ENCODE data around the gene MEI1. TPM values are rescaled to one million over a fixed set of nuclear protein-coding genes. Genes with fewer than 3 reads are reported as not detected.

Gene MEI1
- total and polyA plus RNA-seq, 2 experiments from 2014 or later: 0.18 TPM; not detected in 1

GRCh38 chr22:41681616-41682015 lies 17.7 kb upstream of the MEI1 start:
- peak overlapping the region; percentile 43 for H2AFZ ChIP-seq

GRCh38 chr22:41682033-41682807 lies 17.1 kb upstream of the MEI1 start:
- H2AFZ ChIP-seq: peak overlapping the region; percentile 43
- 47% methylated on average over 50 of the region's 50 CpGs for WGBS (ENCODE audit: low lambda C conversion rate, missing lambda C conversion rate)
- no peaks in the 10 kb centered on the region for H4K20me1 ChIP-seq (ENCODE audit: insufficient read depth, poor library complexity, severe bottlenecking)

More at GRCh38 chr22:41681616-41682015, 17.7 kb upstream of the MEI1 start:
- Histone ChIP-seq H3K36me3 (replicated peaks; ENCODE audit: insufficient read depth, low read depth) (no peaks in the 10 kb centered on the region), H3K79me2 (peaks cover 91% of the 10 kb centered on the region), H3K27ac (peak overlapping the region; percentile 96), H3K9me3 (ENCODE audit: low read depth) (no peaks in the 10 kb centered on the region), H3K27me3 (no peaks in the 10 kb centered on the region), H3K4me1 (ENCODE audit: insufficient read depth) (no peaks in the 10 kb centered on the region), H3K4me3 (peak overlapping the region; percentile 31), H3K9me2 (replicated peaks; ENCODE audit: insufficient read depth) (no peaks in the 10 kb centered on the region), H3K4me2 (peak overlapping the region; percentile 77), H4K20me1 (ENCODE audit: insufficient read depth, poor library complexity, severe bottlenecking) (no peaks in the 10 kb centered on the region)
- DNase-seq (ENCODE audit: low spot score): no peak
- TF ChIP-seq EZH2 (IDR thresholded peaks at IDR 0.05; ENCODE audit: borderline replicate concordance) (no peak), EZH2phosphoT487 (IDR thresholded peaks at IDR 0.05; ENCODE audit: low read depth, severe bottlenecking, unreplicated experiment) (no peak), CTCF (IDR thresholded peaks at IDR 0.05; ENCODE audit: poor library complexity) (no peak)
- 69% methylated on average over 14 of the region's 14 CpGs for WGBS (ENCODE audit: low lambda C conversion rate, missing lambda C conversion rate)

GRCh38 chr22:41683052-41683451 lies 16.3 kb upstream of the MEI1 start:
- H3K9me3 ChIP-seq (ENCODE audit: low read depth): no peaks in the 10 kb centered on the region
- no peak for DNase-seq (ENCODE audit: low spot score)
- 94% methylated on average over 9 of the region's 9 CpGs for WGBS (ENCODE audit: low lambda C conversion rate, missing lambda C conversion rate)
- H3K36me3 ChIP-seq (replicated peaks; ENCODE audit: insufficient read depth, low read depth): no peaks in the 10 kb centered on the region
- peak overlapping the region; percentile 31 for H3K4me3 ChIP-seq
- H3K9me2 ChIP-seq (replicated peaks; ENCODE audit: insufficient read depth): no peaks in the 10 kb centered on the region
- peaks cover 98% of the 10 kb centered on the region for H3K79me2 ChIP-seq
- TF ChIP-seq EZH2phosphoT487 (IDR thresholded peaks at IDR 0.05; ENCODE audit: low read depth, severe bottlenecking, unreplicated experiment) (no peak), EZH2 (IDR thresholded peaks at IDR 0.05; ENCODE audit: borderline replicate concordance) (no peak), CTCF (IDR thresholded peaks at IDR 0.05; ENCODE audit: poor library complexity) (no peak)
- H3K4me2 ChIP-seq: peak overlapping the region; percentile 78
- no peaks in the 10 kb centered on the region for H3K27me3 ChIP-seq
- peaks cover 9% of the 10 kb centered on the region for H3K4me1 ChIP-seq (ENCODE audit: insufficient read depth)
- H2AFZ ChIP-seq: no peak overlapping the region
- H4K20me1 ChIP-seq (ENCODE audit: insufficient read depth, poor library complexity, severe bottlenecking): no peaks in the 10 kb centered on the region
- peak overlapping the region; percentile 96 for H3K27ac ChIP-seq

More at GRCh38 chr22:41682033-41682807, 17.1 kb upstream of the MEI1 start:
- Histone ChIP-seq H3K27me3 (no peaks in the 10 kb centered on the region), H3K36me3 (replicated peaks; ENCODE audit: insufficient read depth, low read depth) (no peaks in the 10 kb centered on the region), H3K79me2 (peaks cover 94% of the 10 kb centered on the region), H3K4me1 (ENCODE audit: insufficient read depth) (peaks cover 4% of the 10 kb centered on the region), H3K9me3 (ENCODE audit: low read depth) (no peaks in the 10 kb centered on the region), H3K9me2 (replicated peaks; ENCODE audit: insufficient read depth) (no peaks in the 10 kb centered on the region), H3K27ac (peak overlapping the region; percentile 96), H3K4me2 (peak overlapping the region; percentile 78), H3K4me3 (peak overlapping the region; percentile 31)
- DNase-seq (ENCODE audit: low spot score): peak; percentile 88
- no peak for TF ChIP-seq EZH2phosphoT487 (IDR thresholded peaks at IDR 0.05; ENCODE audit: low read depth, severe bottlenecking, unreplicated experiment)
- no peak for TF ChIP-seq CTCF (IDR thresholded peaks at IDR 0.05; ENCODE audit: poor library complexity)
- TF ChIP-seq EZH2 (IDR thresholded peaks at IDR 0.05; ENCODE audit: borderline replicate concordance): no peak
